Hepatocyte (in vitro differentiated cells): ENCODE measurements around the gene ELF5.

ENCODE experiments used
- EZH2 ChIP-seq: fragments of 200-600 bp; sonication (generic); IDR thresholded peaks from 2 replicates; pipeline ENCODE4 v1.6.1; 2016; ENCODE audit warnings: antibody characterized with exemption, mild to moderate bottlenecking, borderline replicate concordance
- EZH2phosphoT487 ChIP-seq: fragments of 200-600 bp; sonication (generic); IDR thresholded peaks from one replicate; pipeline ENCODE4 v1.6.1; 2018; ENCODE audit warnings: antibody characterized with exemption, mild to moderate bottlenecking, low read depth, moderate library complexity; ENCODE audit not compliant: unreplicated experiment, severe bottlenecking
- TF ChIP-seq, protein P1 (sequence below): fragments of 200-600 bp; sonication (generic); IDR thresholded peaks from 2 replicates; pipeline ENCODE4 v1.5.1; 2016; ENCODE audit warnings: antibody characterized with exemption, mild to moderate bottlenecking; ENCODE audit not compliant: poor library complexity

DNA sequence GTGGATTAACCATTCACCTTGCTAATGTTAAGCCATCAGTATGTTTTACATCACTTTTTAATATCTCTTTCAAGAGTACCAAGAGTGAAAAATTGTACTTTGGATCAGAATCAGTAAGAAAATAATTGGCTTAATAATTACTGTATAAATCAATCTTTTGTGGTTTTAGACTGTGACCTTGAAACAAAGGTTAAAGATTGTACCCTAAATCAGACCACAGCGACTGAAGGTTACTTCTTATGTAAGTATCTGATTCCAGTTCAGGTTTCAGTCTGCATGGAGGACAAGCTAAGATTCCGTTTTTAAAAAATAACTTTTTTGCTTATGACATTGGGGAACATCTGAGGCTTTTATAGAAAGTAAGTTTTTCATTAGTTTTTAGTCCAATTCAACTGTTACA lies 56.0 kb downstream of the ELF5 start:
- TF ChIP-seq, protein P1, sequence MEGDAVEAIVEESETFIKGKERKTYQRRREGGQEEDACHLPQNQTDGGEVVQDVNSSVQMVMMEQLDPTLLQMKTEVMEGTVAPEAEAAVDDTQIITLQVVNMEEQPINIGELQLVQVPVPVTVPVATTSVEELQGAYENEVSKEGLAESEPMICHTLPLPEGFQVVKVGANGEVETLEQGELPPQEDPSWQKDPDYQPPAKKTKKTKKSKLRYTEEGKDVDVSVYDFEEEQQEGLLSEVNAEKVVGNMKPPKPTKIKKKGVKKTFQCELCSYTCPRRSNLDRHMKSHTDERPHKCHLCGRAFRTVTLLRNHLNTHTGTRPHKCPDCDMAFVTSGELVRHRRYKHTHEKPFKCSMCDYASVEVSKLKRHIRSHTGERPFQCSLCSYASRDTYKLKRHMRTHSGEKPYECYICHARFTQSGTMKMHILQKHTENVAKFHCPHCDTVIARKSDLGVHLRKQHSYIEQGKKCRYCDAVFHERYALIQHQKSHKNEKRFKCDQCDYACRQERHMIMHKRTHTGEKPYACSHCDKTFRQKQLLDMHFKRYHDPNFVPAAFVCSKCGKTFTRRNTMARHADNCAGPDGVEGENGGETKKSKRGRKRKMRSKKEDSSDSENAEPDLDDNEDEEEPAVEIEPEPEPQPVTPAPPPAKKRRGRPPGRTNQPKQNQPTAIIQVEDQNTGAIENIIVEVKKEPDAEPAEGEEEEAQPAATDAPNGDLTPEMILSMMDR: no peak
- TF ChIP-seq EZH2: no peak
- no peak for TF ChIP-seq EZH2phosphoT487
